Hepatocyte (in vitro differentiated cells): ENCODE data around the gene XYLT1. TPM values are rescaled to one million over a fixed set of nuclear protein-coding genes. Genes with fewer than 3 reads are reported as not detected.

Source experiments
- DNase-seq: peaks from one replicate; pipeline ENCODE4 v3.0.0-alpha.2; 2016; ENCODE audit warnings: low spot score
- H2AFZ ChIP-seq: fragments of 200-600 bp; sonication (generic); 2 replicates; pipeline ENCODE4 v1.6.0; 2016; ENCODE audit warnings: antibody characterized with exemption, mild to moderate bottlenecking
- H3K27ac ChIP-seq: fragments of 200-600 bp; sonication (generic); 2 replicates; pipeline ENCODE4 v1.5.1; 2016; ENCODE audit warnings: mild to moderate bottlenecking
- H3K27me3 ChIP-seq: fragments of 200-600 bp; sonication (generic); 2 replicates; pipeline ENCODE4 v1.6.1; 2016
- H3K36me3 ChIP-seq: fragments of 200-600 bp; sonication (generic); replicated peaks from 2 replicates; pipeline ENCODE4 v1.5.1; 2016; ENCODE audit warnings: low read depth; ENCODE audit not compliant: insufficient read depth
- H3K4me1 ChIP-seq: fragments of 200-600 bp; sonication (generic); 2 replicates; pipeline ENCODE4 v1.5.1; 2016; ENCODE audit warnings: mild to moderate bottlenecking, moderate library complexity; ENCODE audit not compliant: insufficient read depth
- H3K4me2 ChIP-seq: fragments of 200-600 bp; sonication (generic); 2 replicates; pipeline ENCODE4 v1.6.0; 2016
- H3K4me3 ChIP-seq: fragments of 200-600 bp; sonication (generic); 2 replicates; pipeline ENCODE4 v1.5.1; 2016; ENCODE audit warnings: mild to moderate bottlenecking
- H3K79me2 ChIP-seq: fragments of 200-600 bp; sonication (generic); 2 replicates; pipeline ENCODE4 v1.6.0; 2017; ENCODE audit warnings: mild to moderate bottlenecking
- H3K9me2 ChIP-seq: fragments of 200-600 bp; sonication (generic); replicated peaks from 2 replicates; pipeline ENCODE4 v1.6.0; 2017; ENCODE audit warnings: mild to moderate bottlenecking; ENCODE audit not compliant: insufficient read depth
- H3K9me3 ChIP-seq: fragments of 200-600 bp; sonication (generic); 2 replicates; pipeline ENCODE4 v1.5.1; 2016; ENCODE audit warnings: low read depth, mild to moderate bottlenecking
- H4K20me1 ChIP-seq: fragments of 200-600 bp; sonication (generic); 2 replicates; pipeline ENCODE4 v1.6.0; 2016; ENCODE audit warnings: mild to moderate bottlenecking; ENCODE audit not compliant: insufficient read depth, poor library complexity, severe bottlenecking
- CTCF ChIP-seq: fragments of 200-600 bp; sonication (generic); IDR thresholded peaks from 2 replicates; pipeline ENCODE4 v1.5.1; 2016; ENCODE audit warnings: antibody characterized with exemption, mild to moderate bottlenecking; ENCODE audit not compliant: poor library complexity
- EZH2 ChIP-seq: fragments of 200-600 bp; sonication (generic); IDR thresholded peaks from 2 replicates; pipeline ENCODE4 v1.6.1; 2016; ENCODE audit warnings: antibody characterized with exemption, mild to moderate bottlenecking, borderline replicate concordance
- EZH2phosphoT487 ChIP-seq: fragments of 200-600 bp; sonication (generic); IDR thresholded peaks from one replicate; pipeline ENCODE4 v1.6.1; 2018; ENCODE audit warnings: antibody characterized with exemption, mild to moderate bottlenecking, low read depth, moderate library complexity; ENCODE audit not compliant: unreplicated experiment, severe bottlenecking
- WGBS: methylation state at CpG from one replicate; pipeline ENCODE4 v1.1.6; 2016; ENCODE audit warnings: low lambda C conversion rate; ENCODE audit errors: missing lambda C conversion rate; 5-methylcytosine and 5-hydroxymethylcytosine counted together
- polyA plus RNA-seq: library from polyadenylated mRNA; unstranded; fragments of >200 nt; fragmentation: Nextera tagmentation; extraction: Ambion mirVana; gene quantifications from 2 replicates; pipeline ENCODE4 v1.2.1, GENCODE V29; 2016
- total RNA-seq: library from RNA; depleted of rRNA; stranded (reverse); fragments of >200 nt; gene quantifications from 2 replicates; pipeline ENCODE4 v1.2.3, GENCODE V29; 2014

Gene XYLT1
- total and polyA plus RNA-seq, 2 experiments from 2014 or later = 6.9 to 13.7 TPM

- Histone ChIP-seq H3K9me3 (no peaks in the 10 kb centered on the region), H3K4me2 (no peak overlapping the region), H3K4me1 (no peaks in the 10 kb centered on the region), H3K9me2 (no peaks in the 10 kb centered on the region), H3K27me3 (no peaks in the 10 kb centered on the region), H4K20me1 (no peaks in the 10 kb centered on the region), H2AFZ (no peak overlapping the region), H3K27ac (no peak overlapping the region), H3K36me3 (no peaks in the 10 kb centered on the region), H3K79me2 (no peaks in the 10 kb centered on the region), H3K4me3 (no peak overlapping the region)
- DNase-seq = no peak
- no peak for TF ChIP-seq EZH2phosphoT487
- TF ChIP-seq CTCF = no peak
- no peak for TF ChIP-seq EZH2
- WGBS = 98% methylated on average over 10 of the region's 10 CpGs
Measured at GRCh38 chr16:17134586-17134985, 336.2 kb downstream of the XYLT1 start.

GRCh38 chr16:17133851-17134250, 336.9 kb downstream of the XYLT1 start:
- no peaks in the 10 kb centered on the region for H3K36me3 ChIP-seq
- no peak overlapping the region for H3K4me2 ChIP-seq
- H3K27me3 ChIP-seq = no peaks in the 10 kb centered on the region
- WGBS = 96% methylated on average over 5 of the region's 5 CpGs
- no peaks in the 10 kb centered on the region for H3K79me2 ChIP-seq
- no peak for DNase-seq
- H3K4me1 ChIP-seq = no peaks in the 10 kb centered on the region
- no peaks in the 10 kb centered on the region for H4K20me1 ChIP-seq
- H2AFZ ChIP-seq = no peak overlapping the region
- no peak overlapping the region for H3K4me3 ChIP-seq
- H3K9me3 ChIP-seq = no peaks in the 10 kb centered on the region
- no peaks in the 10 kb centered on the region for H3K9me2 ChIP-seq
- H3K27ac ChIP-seq = no peak overlapping the region
- TF ChIP-seq EZH2 (no peak), CTCF (no peak), EZH2phosphoT487 (no peak)

GRCh38 chr16:17131351-17131750, 339.4 kb downstream of the XYLT1 start:
- Histone ChIP-seq H3K4me1 (no peaks in the 10 kb centered on the region), H3K4me3 (no peak overlapping the region), H3K9me3 (no peaks in the 10 kb centered on the region), H3K79me2 (no peaks in the 10 kb centered on the region), H3K27me3 (no peaks in the 10 kb centered on the region), H3K27ac (no peak overlapping the region), H4K20me1 (no peaks in the 10 kb centered on the region), H2AFZ (no peak overlapping the region), H3K4me2 (no peak overlapping the region), H3K36me3 (no peaks in the 10 kb centered on the region), H3K9me2 (no peaks in the 10 kb centered on the region)
- DNase-seq = no peak
- TF ChIP-seq CTCF (no peak), EZH2phosphoT487 (no peak), EZH2 (no peak)
- 93% methylated on average over 6 of the region's 6 CpGs for WGBS

- no peaks in the 10 kb centered on the region for H4K20me1 ChIP-seq
- H3K9me2 ChIP-seq = no peaks in the 10 kb centered on the region
- H3K4me1 ChIP-seq = no peaks in the 10 kb centered on the region
- H3K9me3 ChIP-seq = no peaks in the 10 kb centered on the region
- H3K27ac ChIP-seq = no peak overlapping the region
- WGBS = 95% methylated on average over 6 of the region's 6 CpGs
- no peaks in the 10 kb centered on the region for H3K79me2 ChIP-seq
- TF ChIP-seq EZH2phosphoT487 = no peak
- no peak for TF ChIP-seq EZH2
- no peak for TF ChIP-seq CTCF
- DNase-seq = no peak
- no peaks in the 10 kb centered on the region for H3K36me3 ChIP-seq
- H3K4me2 ChIP-seq = no peak overlapping the region
- no peak overlapping the region for H3K4me3 ChIP-seq
- no peaks in the 10 kb centered on the region for H3K27me3 ChIP-seq
- no peak overlapping the region for H2AFZ ChIP-seq
Measured at GRCh38 chr16:17130733-17131132, 340.0 kb downstream of the XYLT1 start.
